ENCODE results near the gene PERP.
A peak's percentile ranks its signal among the peaks of the same experiment; 100 is the strongest.

DNA sequence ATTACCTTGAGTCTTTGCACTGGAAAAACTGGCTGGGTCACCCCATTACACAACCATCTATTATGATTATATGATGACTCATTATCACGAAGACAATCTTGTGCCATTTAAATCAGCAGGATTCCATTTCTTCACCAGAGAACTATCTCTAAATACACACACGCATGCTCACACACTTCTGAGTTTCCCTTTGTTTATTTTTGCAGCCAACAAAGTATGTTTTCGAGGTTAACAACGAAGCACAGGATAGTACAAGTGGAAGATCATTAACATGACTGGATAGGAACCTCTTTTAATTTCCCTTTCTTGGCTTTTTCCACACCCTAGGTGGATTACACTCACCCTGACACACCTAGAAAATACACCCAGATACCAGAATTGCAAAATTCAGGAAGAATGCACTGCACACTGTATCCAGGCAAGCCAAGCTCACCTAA is 18.9 kb downstream of the PERP start:
- no peak for TF ChIP-seq CTCF (IDR thresholded peaks at IDR 0.05)
- TF ChIP-seq MAFK (IDR thresholded peaks at IDR 0.05; ENCODE audit: partially characterized antibody), result peak; percentile 82
- no peak for TF ChIP-seq PHF8 (IDR thresholded peaks at IDR 0.05; ENCODE audit: borderline replicate concordance, low read depth)
- 0 out of 2 replicates have a peak, but pooled peaks have one; percentile 36 for TF ChIP-seq MAX (IDR thresholded peaks at IDR 0.05)
- no peak for TF ChIP-seq MYC (IDR thresholded peaks at IDR 0.05; ENCODE audit: borderline replicate concordance, low read length)
- TF ChIP-seq, protein P1, sequence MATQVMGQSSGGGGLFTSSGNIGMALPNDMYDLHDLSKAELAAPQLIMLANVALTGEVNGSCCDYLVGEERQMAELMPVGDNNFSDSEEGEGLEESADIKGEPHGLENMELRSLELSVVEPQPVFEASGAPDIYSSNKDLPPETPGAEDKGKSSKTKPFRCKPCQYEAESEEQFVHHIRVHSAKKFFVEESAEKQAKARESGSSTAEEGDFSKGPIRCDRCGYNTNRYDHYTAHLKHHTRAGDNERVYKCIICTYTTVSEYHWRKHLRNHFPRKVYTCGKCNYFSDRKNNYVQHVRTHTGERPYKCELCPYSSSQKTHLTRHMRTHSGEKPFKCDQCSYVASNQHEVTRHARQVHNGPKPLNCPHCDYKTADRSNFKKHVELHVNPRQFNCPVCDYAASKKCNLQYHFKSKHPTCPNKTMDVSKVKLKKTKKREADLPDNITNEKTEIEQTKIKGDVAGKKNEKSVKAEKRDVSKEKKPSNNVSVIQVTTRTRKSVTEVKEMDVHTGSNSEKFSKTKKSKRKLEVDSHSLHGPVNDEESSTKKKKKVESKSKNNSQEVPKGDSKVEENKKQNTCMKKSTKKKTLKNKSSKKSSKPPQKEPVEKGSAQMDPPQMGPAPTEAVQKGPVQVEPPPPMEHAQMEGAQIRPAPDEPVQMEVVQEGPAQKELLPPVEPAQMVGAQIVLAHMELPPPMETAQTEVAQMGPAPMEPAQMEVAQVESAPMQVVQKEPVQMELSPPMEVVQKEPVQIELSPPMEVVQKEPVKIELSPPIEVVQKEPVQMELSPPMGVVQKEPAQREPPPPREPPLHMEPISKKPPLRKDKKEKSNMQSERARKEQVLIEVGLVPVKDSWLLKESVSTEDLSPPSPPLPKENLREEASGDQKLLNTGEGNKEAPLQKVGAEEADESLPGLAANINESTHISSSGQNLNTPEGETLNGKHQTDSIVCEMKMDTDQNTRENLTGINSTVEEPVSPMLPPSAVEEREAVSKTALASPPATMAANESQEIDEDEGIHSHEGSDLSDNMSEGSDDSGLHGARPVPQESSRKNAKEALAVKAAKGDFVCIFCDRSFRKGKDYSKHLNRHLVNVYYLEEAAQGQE (IDR thresholded peaks at IDR 0.05), result no peak
- TF ChIP-seq NFE2L2 (conservative IDR thresholded peaks at IDR 0.05; ENCODE audit: low read length), result peak; percentile 38; the same call in 1 of the 2 replicates

All from A549 (cell line).